Measurements from ENCODE around the gene LGALS7. TPM values are rescaled to one million over a fixed set of nuclear protein-coding genes. Genes with fewer than 3 reads are reported as not detected.
"Not testable (repeated sequence)": the region's sequence is repeated elsewhere in the genome, so short reads cannot be mapped to it uniquely, and the experiment has no call there.

LGALS7 gene
- total RNA-seq, 1 donor from 2014 or later: not detected

DNA sequence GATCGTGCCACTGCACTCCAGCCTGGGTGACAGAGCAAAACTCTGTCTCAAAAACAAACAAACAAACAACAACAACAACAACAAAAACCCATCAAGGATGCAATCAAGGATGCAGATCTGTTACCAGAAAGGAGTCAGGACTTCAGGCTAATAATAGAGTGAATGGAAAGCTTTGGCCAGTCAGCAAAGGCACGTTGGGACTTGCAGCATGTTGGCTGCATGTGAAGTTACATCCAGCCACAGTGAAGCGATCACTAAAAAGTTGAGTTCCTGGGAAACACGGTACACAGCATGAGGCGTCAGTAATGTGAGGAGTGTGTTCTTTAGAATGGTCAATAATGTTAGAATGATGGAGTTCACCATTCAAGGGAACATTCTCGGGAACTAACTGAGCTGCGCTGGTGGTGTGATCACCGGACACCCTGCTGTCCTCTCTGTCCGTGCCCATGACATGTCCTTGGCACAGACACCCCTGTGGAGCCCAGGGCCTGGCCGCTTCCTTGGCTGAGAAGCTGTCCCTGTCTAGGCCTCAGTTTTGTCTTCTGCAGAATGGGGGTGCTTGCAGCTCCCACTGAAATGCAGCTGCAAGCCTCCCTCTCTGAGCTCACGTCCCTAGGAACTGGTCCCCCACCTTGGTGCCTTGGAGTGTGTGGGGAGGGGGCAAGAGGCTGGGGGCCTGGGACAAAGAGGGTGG is 13.4 kb upstream of the LGALS7 start:
- H3K27ac Mint-ChIP-seq: no peak overlapping the region
- no peak overlapping the region for H3K4me3 Mint-ChIP-seq
- DNase-seq (ENCODE audit: low spot score in 2 of 2, unreplicated experiment in 2 of 2): no peak
- H3K27me3 Mint-ChIP-seq (ENCODE audit: low read depth): no peaks in the 10 kb centered on the region
- TF ChIP-seq, protein P1, sequence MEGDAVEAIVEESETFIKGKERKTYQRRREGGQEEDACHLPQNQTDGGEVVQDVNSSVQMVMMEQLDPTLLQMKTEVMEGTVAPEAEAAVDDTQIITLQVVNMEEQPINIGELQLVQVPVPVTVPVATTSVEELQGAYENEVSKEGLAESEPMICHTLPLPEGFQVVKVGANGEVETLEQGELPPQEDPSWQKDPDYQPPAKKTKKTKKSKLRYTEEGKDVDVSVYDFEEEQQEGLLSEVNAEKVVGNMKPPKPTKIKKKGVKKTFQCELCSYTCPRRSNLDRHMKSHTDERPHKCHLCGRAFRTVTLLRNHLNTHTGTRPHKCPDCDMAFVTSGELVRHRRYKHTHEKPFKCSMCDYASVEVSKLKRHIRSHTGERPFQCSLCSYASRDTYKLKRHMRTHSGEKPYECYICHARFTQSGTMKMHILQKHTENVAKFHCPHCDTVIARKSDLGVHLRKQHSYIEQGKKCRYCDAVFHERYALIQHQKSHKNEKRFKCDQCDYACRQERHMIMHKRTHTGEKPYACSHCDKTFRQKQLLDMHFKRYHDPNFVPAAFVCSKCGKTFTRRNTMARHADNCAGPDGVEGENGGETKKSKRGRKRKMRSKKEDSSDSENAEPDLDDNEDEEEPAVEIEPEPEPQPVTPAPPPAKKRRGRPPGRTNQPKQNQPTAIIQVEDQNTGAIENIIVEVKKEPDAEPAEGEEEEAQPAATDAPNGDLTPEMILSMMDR (IDR thresholded peaks at IDR 0.05; ENCODE audit: unreplicated experiment): no peak
- H3K4me1 Mint-ChIP-seq: no peaks in the 10 kb centered on the region
- H3K36me3 Mint-ChIP-seq: no peaks in the 10 kb centered on the region
- H3K9me3 Mint-ChIP-seq: no peaks in the 10 kb centered on the region

DNA sequence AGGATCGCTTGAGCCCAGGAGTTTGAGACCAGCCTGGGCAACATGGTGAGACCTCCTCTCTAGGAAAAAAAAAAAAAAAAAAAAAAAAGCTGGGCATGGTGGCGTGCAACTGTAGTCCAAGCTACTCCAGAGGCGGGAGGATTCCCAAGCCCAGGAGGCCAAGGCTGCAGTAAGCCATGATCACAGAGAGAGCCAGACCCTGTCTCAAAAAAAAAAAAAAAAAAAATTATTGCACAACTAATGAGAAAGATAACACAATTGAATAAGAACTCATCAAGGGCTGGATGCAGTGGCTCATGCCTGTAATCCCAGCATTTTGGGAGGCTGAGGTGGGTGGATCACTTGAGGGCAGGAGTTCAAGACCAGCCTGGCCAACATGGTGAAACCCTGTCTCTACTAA is 12.7 kb upstream of the LGALS7 start:
- not testable (repeated sequence) for H3K4me1 Mint-ChIP-seq, H3K36me3 Mint-ChIP-seq

DNA sequence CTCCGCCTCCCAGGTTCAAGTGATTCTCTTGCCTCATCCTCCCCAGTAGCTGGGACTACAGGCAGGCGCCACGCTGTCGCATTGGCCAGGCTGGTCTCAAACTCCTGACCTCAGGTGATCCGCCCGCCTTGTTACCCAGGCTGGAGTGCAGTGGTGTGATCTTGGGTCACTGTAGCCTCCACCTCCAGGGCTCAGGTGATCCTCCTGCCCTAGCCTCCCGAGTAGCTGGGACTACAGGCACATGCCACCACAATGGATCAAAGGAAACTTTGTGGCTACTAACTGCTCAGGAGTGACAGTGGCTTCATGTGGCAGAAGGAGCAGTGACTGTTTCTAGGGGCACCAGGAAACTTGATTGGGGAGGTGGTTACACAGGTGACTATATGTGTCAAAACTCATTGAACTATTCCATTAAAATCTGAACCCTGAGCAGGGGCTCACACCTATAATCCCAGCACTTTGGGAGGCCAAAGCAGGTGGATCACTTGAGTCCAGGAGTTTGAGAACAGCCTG is 11.9 kb upstream of the LGALS7 start:
- DNase-seq (ENCODE audit: low spot score in 2 of 2, unreplicated experiment in 2 of 2): no peak
- no peaks in the 10 kb centered on the region for H3K4me1 Mint-ChIP-seq
- H3K27me3 Mint-ChIP-seq (ENCODE audit: low read depth): no peaks in the 10 kb centered on the region
- H3K9me3 Mint-ChIP-seq: no peaks in the 10 kb centered on the region
- H3K36me3 Mint-ChIP-seq: no peaks in the 10 kb centered on the region
- H3K4me3 Mint-ChIP-seq: no peak overlapping the region
- TF ChIP-seq, protein P1 (IDR thresholded peaks at IDR 0.05; ENCODE audit: unreplicated experiment): no peak
- H3K27ac Mint-ChIP-seq: no peak overlapping the region

More for the DNA sequence above, 12.7 kb upstream of the LGALS7 start:
- H3K27me3 Mint-ChIP-seq (ENCODE audit: low read depth); H3K4me3 Mint-ChIP-seq; DNase-seq (ENCODE audit: low spot score in 2 of 2, unreplicated experiment in 2 of 2); H3K27ac Mint-ChIP-seq; H3K9me3 Mint-ChIP-seq: not testable (repeated sequence)

DNA sequence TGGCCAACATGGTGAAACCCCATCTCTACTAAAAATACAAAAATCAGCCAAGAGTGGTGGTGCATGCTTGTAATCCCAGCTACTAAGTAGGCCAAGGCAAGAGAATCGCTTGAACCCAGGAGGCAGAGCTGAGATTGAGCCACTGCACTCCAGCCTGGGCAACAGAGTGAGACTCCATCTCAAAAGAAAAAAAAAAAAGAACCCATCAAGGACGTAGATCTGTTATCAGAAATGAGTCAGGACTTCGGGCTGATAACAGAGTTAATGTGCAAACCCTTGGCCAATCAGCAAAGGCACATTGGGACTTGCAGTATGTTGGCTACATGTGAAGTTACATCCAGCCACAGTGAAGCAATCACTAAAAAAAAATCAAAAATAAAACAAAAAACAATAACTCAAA is 10.9 kb upstream of the LGALS7 start:
- H3K9me3 Mint-ChIP-seq: no peaks in the 10 kb centered on the region
- H3K4me3 Mint-ChIP-seq: no peak overlapping the region
- TF ChIP-seq, protein P1 (IDR thresholded peaks at IDR 0.05; ENCODE audit: unreplicated experiment): no peak
- no peak for DNase-seq (ENCODE audit: low spot score in 2 of 2, unreplicated experiment in 2 of 2)
- H3K27me3 Mint-ChIP-seq (ENCODE audit: low read depth): no peaks in the 10 kb centered on the region
- H3K36me3 Mint-ChIP-seq: no peaks in the 10 kb centered on the region
- no peak overlapping the region for H3K27ac Mint-ChIP-seq
- H3K4me1 Mint-ChIP-seq: no peaks in the 10 kb centered on the region

DNA sequence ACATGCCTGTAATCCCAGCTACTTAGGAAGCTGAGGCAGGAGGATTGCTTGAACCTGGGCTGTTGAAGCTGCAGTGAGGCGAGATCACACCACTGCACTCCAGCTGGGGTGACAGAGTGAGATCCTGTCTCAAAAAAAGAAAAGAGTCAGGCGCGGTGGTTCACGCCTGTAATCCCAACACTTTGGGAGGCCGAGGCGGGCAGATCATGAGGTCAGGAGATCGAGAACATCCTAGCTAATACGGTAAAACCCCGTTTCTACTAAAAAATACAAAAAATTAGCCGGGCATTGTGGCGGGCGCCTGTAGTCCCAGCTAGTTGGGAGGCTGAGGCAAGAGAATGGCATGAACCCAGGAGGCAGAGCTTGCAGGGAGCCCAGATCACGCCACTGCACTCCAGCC is 8.9 kb upstream of the LGALS7 start:
- H3K4me3 Mint-ChIP-seq; H3K27me3 Mint-ChIP-seq (ENCODE audit: low read depth); DNase-seq (ENCODE audit: low spot score in 2 of 2, unreplicated experiment in 2 of 2); H3K4me1 Mint-ChIP-seq; H3K27ac Mint-ChIP-seq; H3K36me3 Mint-ChIP-seq; H3K9me3 Mint-ChIP-seq: not testable (repeated sequence)

DNA sequence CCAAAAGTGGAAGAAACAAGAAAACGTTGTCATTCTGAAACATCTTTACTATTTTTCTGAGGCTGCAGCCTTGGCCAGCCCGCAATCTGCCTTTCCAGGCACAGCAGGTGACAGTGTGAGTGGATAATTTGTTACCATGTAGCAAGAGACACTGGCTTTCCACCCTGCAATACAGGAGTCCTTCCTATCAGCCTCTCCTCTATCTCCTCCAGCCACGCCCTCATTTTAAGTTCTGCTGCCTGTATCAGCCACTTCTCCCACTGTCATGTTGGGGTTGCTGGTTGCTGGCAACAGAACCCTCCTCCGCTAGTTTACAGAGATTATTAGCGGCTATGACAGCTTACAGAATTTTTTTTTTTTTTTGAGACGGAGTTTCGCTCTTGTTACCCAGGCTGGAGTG is 7.7 kb upstream of the LGALS7 start:
- no peak overlapping the region for H3K27ac Mint-ChIP-seq
- no peak for DNase-seq (ENCODE audit: low spot score in 2 of 2, unreplicated experiment in 2 of 2)
- H3K27me3 Mint-ChIP-seq (ENCODE audit: low read depth): no peaks in the 10 kb centered on the region
- H3K4me1 Mint-ChIP-seq: no peaks in the 10 kb centered on the region
- no peaks in the 10 kb centered on the region for H3K36me3 Mint-ChIP-seq
- no peaks in the 10 kb centered on the region for H3K9me3 Mint-ChIP-seq
- TF ChIP-seq, protein P1 (IDR thresholded peaks at IDR 0.05; ENCODE audit: unreplicated experiment): no peak
- H3K4me3 Mint-ChIP-seq: no peak overlapping the region
